Stomach (tissue), 9 donors: Measurements from ENCODE around the gene TBC1D14. TPM values are rescaled to one million over a fixed set of nuclear protein-coding genes. Genes with fewer than 3 reads are reported as not detected.

Experiments used
- DNase-seq, 2 donors: peaks; one replicate each; pipeline versions ENCODE4 v3.0.0 to v3.0.0-alpha.2; 2013 to 2019
- H3K27ac ChIP-seq, 5 donors: fragments of 200-600 bp in 4 of 5; sonication (generic) in 4 of 5; one replicate each; pipeline ENCODE4 v1.5.1; 2013 to 2019; ENCODE audit warnings: mild to moderate bottlenecking in 1 of 5, moderate library complexity in 1 of 5
- H3K27me3 ChIP-seq, 3 donors: fragments of 200-600 bp; sonication (generic); one replicate each; pipeline ENCODE4 v1.5.1; 2017 to 2019; ENCODE audit warnings: mixed run types in 1 of 3
- H3K36me3 ChIP-seq, 4 donors: fragments of 200-600 bp; sonication (generic); 1 replicate in 3 of 4; 2 replicates in 1 of 4; pipeline ENCODE4 v1.5.1; 2016 to 2019
- H3K4me1 ChIP-seq, 4 donors: fragments of 200-600 bp; sonication (generic); one replicate each; pipeline ENCODE4 v1.5.1; 2016 to 2019
- H3K4me3 ChIP-seq, 4 donors: fragments of 200-600 bp; sonication (generic) in 3 of 4; one replicate each; pipeline ENCODE4 v1.5.1; 2016 to 2019; ENCODE audit warnings: mild to moderate bottlenecking in 1 of 4
- H3K9me3 ChIP-seq, 4 donors: fragments of 200-600 bp; sonication (generic); one replicate each; pipeline ENCODE4 v1.5.1; 2016 to 2019
- EP300 ChIP-seq: sonication (generic); formaldehyde crosslinking; IDR thresholded peaks from one replicate; pipeline ENCODE4 v1.6.1; 2017; ENCODE audit warnings: antibody characterized with exemption
- POLR2A ChIP-seq, 4 donors: fragments of 450-650 bp; IDR thresholded peaks; one replicate each; pipeline ENCODE4 v1.6.1; 2016; ENCODE audit warnings: antibody characterized with exemption in 4 of 4, control low read depth in 2 of 4, mild to moderate bottlenecking in 1 of 4, moderate library complexity in 1 of 4
- POLR2AphosphoS5 ChIP-seq, 3 donors: sonication (generic); formaldehyde crosslinking; IDR thresholded peaks; one replicate each; pipeline ENCODE4 v1.6.1; 2016; ENCODE audit warnings: antibody characterized with exemption in 3 of 3
- WGBS, 5 donors: extraction: QIAGEN DNeasy Blood & Tissue Kit in 3 of 5; methylation state at CpG; one replicate each; pipeline versions ENCODE4 v1.1.5 to v1.1.7; 2013 to 2018; 5-methylcytosine and 5-hydroxymethylcytosine counted together
- intact Hi-C: fragments of 100-400 bp; cut with DNase I; formaldehyde crosslinking; loops from one replicate; pipeline ENCODE4 v1.15.1; 2023; ENCODE audit warnings: low total_unique reads
- polyA plus RNA-seq, 3 donors: library from polyadenylated mRNA; stranded (reverse); fragments of 200-250 nt; gene quantifications; one replicate each; pipeline ENCODE4 v1.2.3, GENCODE V29; 2013
- total RNA-seq, 5 donors: library from RNA; depleted of rRNA; stranded (reverse); fragments of >200 nt; gene quantifications; one replicate each; pipeline versions ENCODE4 v1.1.0 to v1.2.3, GENCODE V29; 2014 to 2016
- TF ChIP-seq, protein P1 (sequence below), 7 experiments: fragments of 450-650 bp in 4 of 7; fragments of 200-600 bp in 3 of 7; sonication (generic) in 3 of 7; IDR thresholded peaks; one replicate each; pipeline ENCODE4 v1.5.1; 2016 to 2019; ENCODE audit warnings: antibody characterized with exemption in 7 of 7, control low read depth in 2 of 7, mild to moderate bottlenecking in 1 of 7
- donor health status: healthy with polysubstance abuse.
- donor health status: Bipolar disorder and iron deficiency.
- donor health status: healthy.

The TBC1D14 gene
- total and polyA plus RNA-seq, 8 donors = 19.5 to 72.4 (median 40.4) TPM

DNA sequence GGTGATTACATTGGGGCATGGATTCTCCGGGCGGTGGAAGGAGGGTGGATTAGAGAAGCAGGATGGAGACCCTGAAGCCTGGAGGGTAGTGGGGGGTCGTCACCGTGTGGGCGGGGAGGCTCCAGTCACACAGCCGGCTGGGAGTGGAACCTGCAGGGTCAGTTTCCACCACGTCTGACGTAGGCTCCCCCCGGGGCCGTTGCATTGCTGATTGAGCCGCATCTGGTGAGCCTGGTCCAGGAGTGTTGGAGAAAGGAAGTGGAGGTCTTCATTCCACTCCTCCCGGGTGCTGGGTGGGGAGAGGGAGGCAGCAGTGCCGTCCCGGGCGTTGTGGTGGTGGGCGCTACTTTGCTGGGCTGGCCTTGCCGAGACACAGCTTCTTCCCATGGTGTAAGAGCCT, 28.1 kb downstream of the TBC1D14 start:
- H3K27ac ChIP-seq = peak overlapping the region; percentile 13 to 84 (median 16)
- no peak for TF ChIP-seq POLR2AphosphoS5 (IDR thresholded peaks at IDR 0.05)
- no peak for TF ChIP-seq POLR2A (IDR thresholded peaks at IDR 0.05)
- H3K36me3 ChIP-seq = peaks cover 0 to 25% (median 12%) of the 10 kb centered on the region in 4 donors
- H3K27me3 ChIP-seq = no peaks in the 10 kb centered on the region
- 62 to 71% (median 70%) methylated on average over 11 to 17 of the region's 17 CpGs for WGBS, 5 donors
- peaks cover 26 to 77% (median 52%) of the 10 kb centered on the region in 4 donors for H3K4me1 ChIP-seq
- no peak overlapping the region for H3K4me3 ChIP-seq
- H3K9me3 ChIP-seq = no peaks in the 10 kb centered on the region
- intact Hi-C loops = no loop called here
- DNase-seq = no peak

DNA sequence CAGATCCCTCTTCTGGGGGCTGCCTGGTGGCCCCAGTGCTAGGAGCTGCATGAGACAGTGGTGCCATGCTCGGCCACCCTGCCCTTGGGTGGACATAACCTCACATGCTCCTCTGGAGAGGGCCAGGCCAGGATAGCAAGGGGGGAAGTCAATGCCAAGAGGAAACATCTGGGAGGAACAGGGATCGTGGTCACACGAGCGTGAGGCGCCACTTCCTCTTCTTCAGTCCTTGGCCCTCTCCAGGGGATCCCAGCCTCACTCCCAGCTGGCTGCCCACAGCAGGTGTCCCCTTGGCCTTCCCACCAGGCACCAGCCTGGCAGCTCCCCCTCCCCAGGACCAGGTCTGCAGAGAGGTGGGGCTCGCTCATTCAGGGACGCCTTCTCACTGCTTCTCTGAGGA, 28.6 kb downstream of the TBC1D14 start:
- H3K27ac ChIP-seq = peak overlapping the region; percentile 14 to 84 (median 20)
- H3K4me3 ChIP-seq = no peak overlapping the region
- TF ChIP-seq POLR2AphosphoS5 (IDR thresholded peaks at IDR 0.05) (peak in 2 of 3 donors; percentile 15 to 32), POLR2A (IDR thresholded peaks at IDR 0.05) (no peak)
- TF ChIP-seq, protein P1, sequence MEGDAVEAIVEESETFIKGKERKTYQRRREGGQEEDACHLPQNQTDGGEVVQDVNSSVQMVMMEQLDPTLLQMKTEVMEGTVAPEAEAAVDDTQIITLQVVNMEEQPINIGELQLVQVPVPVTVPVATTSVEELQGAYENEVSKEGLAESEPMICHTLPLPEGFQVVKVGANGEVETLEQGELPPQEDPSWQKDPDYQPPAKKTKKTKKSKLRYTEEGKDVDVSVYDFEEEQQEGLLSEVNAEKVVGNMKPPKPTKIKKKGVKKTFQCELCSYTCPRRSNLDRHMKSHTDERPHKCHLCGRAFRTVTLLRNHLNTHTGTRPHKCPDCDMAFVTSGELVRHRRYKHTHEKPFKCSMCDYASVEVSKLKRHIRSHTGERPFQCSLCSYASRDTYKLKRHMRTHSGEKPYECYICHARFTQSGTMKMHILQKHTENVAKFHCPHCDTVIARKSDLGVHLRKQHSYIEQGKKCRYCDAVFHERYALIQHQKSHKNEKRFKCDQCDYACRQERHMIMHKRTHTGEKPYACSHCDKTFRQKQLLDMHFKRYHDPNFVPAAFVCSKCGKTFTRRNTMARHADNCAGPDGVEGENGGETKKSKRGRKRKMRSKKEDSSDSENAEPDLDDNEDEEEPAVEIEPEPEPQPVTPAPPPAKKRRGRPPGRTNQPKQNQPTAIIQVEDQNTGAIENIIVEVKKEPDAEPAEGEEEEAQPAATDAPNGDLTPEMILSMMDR (IDR thresholded peaks at IDR 0.05) = no peak
- no peak for DNase-seq
- no peaks in the 10 kb centered on the region for H3K9me3 ChIP-seq
- no peaks in the 10 kb centered on the region for H3K27me3 ChIP-seq
- peaks cover 0 to 25% (median 12%) of the 10 kb centered on the region in 4 donors for H3K36me3 ChIP-seq
- 60 to 85% (median 73%) methylated on average over 3 to 7 of the region's 7 CpGs for WGBS, 5 donors
- intact Hi-C loops = no loop called here
- H3K4me1 ChIP-seq = peaks cover 30 to 82% (median 56%) of the 10 kb centered on the region in 4 donors

DNA sequence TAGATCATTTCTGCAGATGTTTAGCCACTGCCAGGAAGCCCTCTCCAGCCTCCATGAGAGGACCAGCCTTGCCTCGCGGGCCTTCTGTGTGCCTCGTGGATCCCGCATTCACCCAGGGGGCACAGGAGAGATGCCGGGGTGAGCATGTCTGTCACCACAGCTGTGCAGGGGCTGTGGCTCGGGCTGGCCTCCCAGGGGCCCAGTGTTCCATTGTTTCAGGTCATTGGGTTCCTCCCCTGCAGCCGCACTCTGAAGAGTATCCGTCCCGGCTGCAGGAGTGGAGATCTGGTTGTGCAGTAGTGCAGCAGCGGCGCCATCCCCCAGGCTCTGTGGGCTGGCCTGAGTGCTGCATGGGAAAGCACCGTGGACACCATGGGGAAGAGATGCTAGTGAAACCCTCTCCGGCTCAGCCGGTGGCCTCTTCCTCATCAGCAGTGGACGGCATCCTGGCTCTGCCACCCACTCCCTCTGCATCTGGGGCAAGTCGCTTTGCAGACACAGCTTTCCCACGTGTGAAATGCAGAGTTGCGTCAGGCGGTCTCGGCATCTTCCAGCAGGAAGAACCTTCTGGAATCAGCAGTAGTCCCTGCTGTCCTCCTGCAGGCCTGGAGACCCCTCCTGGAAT, 29.1 kb downstream of the TBC1D14 start:
- TF ChIP-seq POLR2AphosphoS5 (IDR thresholded peaks at IDR 0.05) = no peak
- no peak for TF ChIP-seq POLR2A (IDR thresholded peaks at IDR 0.05)
- TF ChIP-seq, protein P1 (IDR thresholded peaks at IDR 0.05) = no peak
- TF ChIP-seq EP300 = no peak
- peak overlapping the region in 4 of 5 donors; percentile 20 to 90 (median 82) for H3K27ac ChIP-seq
- intact Hi-C loops = no loop called here
- H3K9me3 ChIP-seq = no peaks in the 10 kb centered on the region
- H3K36me3 ChIP-seq = peaks cover 0 to 19% (median 11%) of the 10 kb centered on the region in 4 donors
- H3K27me3 ChIP-seq = no peaks in the 10 kb centered on the region
- no peak for DNase-seq
- peaks cover 36 to 87% (median 61%) of the 10 kb centered on the region in 4 donors for H3K4me1 ChIP-seq
- no peak overlapping the region for H3K4me3 ChIP-seq
- 72 to 88% (median 83%) methylated on average over 14 to 20 of the region's 20 CpGs for WGBS, 5 donors

DNA sequence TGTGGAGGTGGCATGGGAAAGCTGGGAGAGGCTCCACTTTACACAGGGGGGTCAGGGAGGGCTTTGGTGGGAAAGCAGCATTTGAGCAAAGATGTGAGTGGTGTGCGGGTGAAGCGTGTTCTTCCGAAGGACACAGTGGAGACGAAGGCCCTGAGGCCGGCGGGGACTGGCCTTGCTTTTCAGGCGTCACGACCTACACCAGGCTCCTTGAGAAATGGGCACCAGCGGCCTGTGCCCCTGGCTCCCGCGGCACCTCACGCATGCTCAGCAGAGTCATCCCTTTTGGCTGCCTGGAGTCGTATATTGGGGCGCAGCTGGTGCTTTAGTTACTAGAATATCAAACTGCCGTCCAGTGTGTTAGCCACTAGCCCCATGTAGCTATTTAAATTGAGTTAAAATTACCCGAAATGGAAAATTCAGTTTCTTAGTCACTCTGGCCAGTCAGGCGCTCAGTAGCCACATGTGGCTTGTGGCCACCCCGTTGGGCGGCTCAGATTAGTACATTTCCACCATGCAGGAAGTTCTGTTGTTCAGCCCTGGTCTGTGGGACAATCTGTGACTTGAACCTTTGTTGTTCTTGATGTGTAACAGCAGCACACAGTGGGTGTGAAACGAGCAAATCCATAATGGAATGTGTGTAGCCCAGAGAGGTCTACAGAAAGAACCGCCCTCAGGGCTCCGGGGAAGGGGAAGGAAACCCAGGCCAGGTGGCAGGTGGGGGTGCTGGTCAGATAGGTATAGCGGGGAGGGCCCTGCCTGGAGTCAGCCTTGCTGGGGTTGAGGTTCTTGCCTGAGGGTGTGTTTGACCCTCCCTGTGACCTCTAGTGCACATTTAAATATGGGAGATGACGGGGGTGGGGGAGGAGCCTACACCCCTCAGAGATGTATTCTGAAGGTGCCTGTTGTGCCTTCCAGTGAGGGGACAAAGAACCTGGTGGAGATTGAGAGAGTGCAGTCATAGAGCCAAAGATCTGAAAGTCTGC, 30.4 kb downstream of the TBC1D14 start:
- peak overlapping the region; percentile 18 to 90 (median 79) for H3K27ac ChIP-seq
- no peaks in the 10 kb centered on the region for H3K9me3 ChIP-seq
- H3K36me3 ChIP-seq = peaks cover 0 to 16% (median 14%) of the 10 kb centered on the region in 4 donors
- no peaks in the 10 kb centered on the region for H3K27me3 ChIP-seq
- no peak overlapping the region for H3K4me3 ChIP-seq
- TF ChIP-seq POLR2AphosphoS5 (IDR thresholded peaks at IDR 0.05) = no peak
- TF ChIP-seq POLR2A (IDR thresholded peaks at IDR 0.05) = no peak
- TF ChIP-seq EP300 = no peak
- TF ChIP-seq, protein P1 (IDR thresholded peaks at IDR 0.05) = no peak
- WGBS, 5 donors = 72 to 85% (median 81%) methylated on average over 22 to 24 of the region's 24 CpGs
- peaks cover 36 to 96% (median 64%) of the 10 kb centered on the region in 4 donors for H3K4me1 ChIP-seq
- intact Hi-C loops = no loop called here
- no peak for DNase-seq
